HG02884 (cell line): ENCODE data around the gene MRPL27.

Source experiments
- ATAC-seq: cut with Tn5 transposase; IDR thresholded peaks from one replicate; pipeline ENCODE4 v1.9.1; 2021; ENCODE audit warnings: mild to moderate bottlenecking, moderate library complexity; ENCODE audit not compliant: unreplicated experiment

Gene MRPL27

DNA sequence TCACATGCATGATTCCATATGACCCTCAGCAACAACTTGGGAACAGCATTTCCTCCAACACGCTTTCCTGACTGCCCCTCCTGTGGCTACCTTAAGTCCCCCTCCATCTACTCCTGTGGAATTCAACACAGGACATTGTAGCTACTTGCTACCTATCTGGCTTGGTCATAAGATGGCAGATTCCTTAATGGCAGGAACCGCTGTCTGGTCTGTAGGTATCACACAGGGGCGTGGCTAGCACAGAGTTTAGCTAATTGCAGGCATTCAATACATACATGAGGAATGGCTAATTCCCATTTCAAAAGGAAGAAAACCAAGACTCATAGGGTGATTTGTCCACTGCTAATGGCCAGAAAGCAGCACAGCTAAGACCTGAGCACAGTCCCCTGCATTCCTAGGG is 15.7 kb upstream of the MRPL27 start:
- no peak for ATAC-seq

DNA sequence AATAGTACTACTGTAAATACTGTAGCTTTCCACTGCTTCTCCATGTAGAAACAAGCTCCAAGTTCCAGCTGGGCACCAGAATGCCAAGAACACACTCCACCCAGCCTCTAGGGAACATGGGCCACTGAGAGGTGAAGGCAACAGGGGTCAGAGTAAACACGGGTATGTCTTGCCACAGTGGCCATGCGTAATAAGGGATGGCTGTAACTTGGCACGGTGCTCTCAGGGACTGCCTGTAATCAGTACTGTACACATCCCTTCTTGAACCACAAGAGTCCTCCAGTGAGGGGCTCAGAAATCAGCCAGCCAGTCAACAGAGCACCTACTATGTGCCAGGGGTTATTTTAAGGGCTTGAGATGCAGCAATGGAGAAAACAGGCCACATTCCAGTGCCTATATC is 13.5 kb upstream of the MRPL27 start:
- no peak for ATAC-seq

- no peak for ATAC-seq
Measured at GRCh38 chr17:50382931-50383330, 9.9 kb upstream of the MRPL27 start.

DNA sequence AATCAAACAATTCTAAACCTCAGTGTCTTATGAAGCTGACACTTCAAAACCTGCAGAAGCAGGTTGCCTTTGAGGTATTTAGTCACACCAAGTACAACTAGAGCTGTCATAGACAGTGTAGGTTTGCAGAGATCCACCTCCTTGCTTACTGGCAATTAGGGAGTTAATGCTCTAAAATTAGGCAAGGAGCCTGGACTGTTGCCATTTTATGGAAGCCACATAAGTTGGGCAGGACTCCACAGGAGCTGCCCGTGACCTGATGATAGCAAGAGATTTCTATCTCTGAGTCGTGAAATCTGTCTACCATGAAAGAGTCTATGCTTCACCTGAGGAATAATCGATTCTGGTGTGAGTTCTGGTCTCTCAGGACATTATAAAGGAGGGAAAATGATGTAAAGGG is 8.9 kb upstream of the MRPL27 start:
- no peak for ATAC-seq

- no peak for ATAC-seq
Measured at GRCh38 chr17:50381260-50381815, 8.4 kb upstream of the MRPL27 start.

GRCh38 chr17:50380369-50381259 is 7.6 kb upstream of the MRPL27 start:
- ATAC-seq, result no peak

DNA sequence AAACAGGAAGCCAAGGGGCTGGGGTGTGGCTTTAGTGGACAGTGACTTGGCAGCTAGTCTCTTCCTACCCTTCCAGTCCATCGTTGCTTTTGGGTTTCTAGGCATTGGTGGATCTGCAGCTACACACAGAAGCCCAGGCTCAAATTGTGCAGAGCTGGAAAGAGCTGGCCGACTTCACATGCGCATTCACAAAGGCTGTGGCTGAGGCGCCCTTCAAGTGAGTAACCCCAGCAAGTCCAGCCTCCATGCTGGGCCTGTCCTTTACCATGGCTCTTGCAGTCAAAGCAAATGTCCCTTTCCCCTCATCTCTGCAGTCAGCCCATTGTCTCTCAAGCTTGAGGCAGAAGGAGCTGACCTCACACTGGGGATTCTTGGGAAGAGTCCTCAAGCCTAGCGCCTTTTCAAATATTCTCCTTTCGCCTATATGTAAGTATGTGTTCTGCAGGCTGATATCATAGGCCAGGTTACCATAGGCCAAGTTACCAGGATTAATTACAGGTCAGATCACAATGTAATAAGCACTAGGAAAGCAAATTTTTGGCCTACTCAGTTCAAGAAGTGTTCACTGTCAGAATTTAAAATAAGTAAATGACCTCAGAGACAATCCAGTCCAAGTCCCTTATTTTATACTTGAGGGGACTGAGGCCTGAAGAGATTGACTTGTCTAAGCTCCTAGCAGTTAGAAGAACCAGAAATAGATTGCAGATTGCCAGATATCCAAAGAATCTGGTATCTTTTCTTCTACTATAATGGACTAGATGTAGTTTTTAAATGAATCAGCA is 6.6 kb upstream of the MRPL27 start:
- no peak for ATAC-seq

GRCh38 chr17:50375858-50376538 is 3.0 kb upstream of the MRPL27 start:
- no peak for ATAC-seq

GRCh38 chr17:50373705-50374104 is 721 bp upstream of the MRPL27 start:
- no peak for ATAC-seq

DNA sequence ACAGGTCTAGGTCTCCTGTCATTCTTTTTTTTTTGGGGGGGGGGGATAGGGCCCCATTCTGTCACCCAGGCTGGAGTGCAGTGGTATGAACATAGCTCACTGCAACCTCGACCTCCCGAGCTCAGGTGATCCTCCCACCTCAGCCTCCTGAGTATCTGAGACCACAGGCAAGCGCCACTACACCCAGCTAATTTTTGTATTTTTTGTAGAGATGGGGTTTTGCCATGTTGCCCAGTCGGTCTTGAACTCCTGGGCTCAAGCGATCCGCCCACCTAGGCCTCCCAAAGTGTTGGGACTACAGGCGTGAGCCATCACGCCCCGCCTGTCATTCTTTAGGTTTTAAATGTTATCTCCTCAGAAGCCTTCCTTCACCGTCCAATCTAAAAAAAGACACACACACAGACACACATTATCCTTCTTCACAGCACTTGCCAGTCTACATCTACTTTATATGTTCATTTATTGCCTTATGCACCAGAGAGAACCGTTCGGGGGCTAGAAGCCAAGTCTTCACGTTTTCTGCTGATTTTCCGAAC is 694 bp downstream of the MRPL27 start:
- no peak for ATAC-seq

GRCh38 chr17:50371526-50371925 is 1.5 kb downstream of the MRPL27 start:
- no peak for ATAC-seq

DNA sequence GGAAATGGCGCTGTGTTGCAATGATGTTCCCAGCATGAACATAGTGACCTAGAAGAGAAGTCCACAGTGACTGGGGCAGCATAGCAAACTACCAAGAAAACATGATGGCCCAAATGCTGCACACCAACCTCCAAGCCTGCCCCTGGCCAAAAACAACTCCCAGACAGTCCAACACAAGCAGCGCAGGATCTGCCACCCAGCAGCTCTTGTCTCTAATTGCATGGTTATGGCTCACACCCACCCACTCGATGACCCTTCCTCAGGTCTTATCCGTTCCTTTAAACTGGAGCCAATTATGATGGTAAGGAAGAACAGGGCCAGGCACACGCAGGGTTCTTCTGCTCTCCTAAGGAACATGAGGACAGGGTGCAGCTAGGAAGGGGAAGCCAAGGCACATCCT is 2.9 kb downstream of the MRPL27 start:
- no peak for ATAC-seq

DNA sequence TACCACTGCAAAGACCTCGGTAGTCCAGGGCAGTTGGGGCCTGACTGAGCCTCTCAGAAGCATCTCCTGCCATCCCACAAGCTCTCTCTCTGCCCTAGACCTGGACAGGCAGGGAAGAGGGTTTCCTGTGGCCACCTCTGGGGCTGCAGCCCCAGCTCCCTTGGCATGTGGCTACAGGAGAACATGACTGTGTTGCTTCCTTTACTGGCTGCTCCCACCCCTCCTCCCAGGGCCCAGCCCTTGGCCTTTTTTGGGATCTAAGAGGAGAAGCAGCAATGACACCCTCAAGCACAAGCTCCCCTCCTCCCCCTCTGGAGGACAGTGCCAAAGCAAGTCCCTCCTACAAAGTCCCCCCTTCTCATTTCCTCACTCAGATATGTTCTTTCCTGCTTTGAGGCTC is 5.6 kb downstream of the MRPL27 start:
- ATAC-seq, result no peak

DNA sequence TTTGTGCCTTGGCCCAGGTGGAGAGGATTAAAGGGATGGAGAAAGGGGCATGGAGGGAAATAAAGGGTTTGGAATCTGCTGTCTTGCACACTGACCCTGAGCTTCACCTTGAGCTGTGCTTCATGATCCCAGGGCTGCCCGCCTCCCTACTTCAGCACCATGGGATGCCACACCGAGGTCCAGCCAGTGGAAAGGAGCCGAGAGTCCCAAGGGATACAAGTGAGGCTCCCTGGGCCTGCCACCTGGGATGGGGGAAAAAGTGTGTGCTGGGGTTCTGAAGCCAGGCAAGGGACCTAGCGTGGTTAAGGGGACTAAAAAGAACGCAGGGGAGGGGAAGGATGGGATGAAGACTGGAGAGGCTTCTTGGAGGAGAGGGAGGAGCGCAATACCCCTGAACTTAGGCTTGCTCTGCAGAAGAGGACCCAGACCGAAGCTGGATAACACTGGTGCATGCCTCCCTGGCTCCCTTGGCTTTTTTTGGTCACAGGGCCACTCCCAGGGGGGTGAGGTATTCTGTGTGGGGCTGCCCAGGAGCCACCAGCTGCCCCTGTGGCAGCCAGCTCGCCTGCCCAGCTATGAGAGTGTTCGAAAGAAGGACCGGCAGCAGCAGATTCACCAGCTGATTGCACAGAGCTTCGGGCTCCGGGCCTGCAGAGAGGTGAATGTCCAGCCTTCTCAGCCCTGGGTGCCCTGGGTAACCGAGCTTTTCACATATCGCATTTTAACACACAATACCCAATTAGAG is 7.2 kb downstream of the MRPL27 start:
- ATAC-seq, result no peak

DNA sequence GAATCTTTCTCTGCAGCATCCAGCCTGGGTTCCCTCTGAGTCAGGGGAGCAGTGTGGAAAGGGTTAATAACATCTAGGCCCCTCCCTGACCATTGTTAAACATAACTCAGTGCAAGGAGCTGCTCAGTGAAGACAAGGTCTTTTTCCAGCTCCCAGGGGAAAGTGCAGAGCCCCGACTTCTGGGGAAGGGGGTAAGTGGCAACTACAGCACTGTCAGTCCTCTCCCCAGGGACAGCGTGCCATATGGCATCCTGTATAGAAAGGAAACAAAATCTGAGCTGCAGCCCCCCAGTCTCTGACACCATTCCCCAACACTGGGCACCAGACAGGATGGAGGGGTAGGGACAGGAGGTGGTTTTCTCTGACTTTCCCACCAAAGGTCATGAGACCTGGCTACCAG is 7.8 kb downstream of the MRPL27 start:
- ATAC-seq, result no peak

- ATAC-seq, result no peak
Measured at GRCh38 chr17:50364715-50365114, 8.3 kb downstream of the MRPL27 start.

GRCh38 chr17:50364061-50364458 is 8.9 kb downstream of the MRPL27 start:
- no peak for ATAC-seq

- no peak for ATAC-seq
Measured at GRCh38 chr17:50363217-50364060, 9.5 kb downstream of the MRPL27 start.

GRCh38 chr17:50362661-50363060 is 10.3 kb downstream of the MRPL27 start:
- ATAC-seq, result no peak
